ENCODE measurements around the gene SECISBP2. TPM values are rescaled to one million over a fixed set of nuclear protein-coding genes. Genes with fewer than 3 reads are reported as not detected.

SECISBP2 gene
- total RNA-seq, 2 donors from 2014 or later, result 43.1 to 76.2 TPM

DNA sequence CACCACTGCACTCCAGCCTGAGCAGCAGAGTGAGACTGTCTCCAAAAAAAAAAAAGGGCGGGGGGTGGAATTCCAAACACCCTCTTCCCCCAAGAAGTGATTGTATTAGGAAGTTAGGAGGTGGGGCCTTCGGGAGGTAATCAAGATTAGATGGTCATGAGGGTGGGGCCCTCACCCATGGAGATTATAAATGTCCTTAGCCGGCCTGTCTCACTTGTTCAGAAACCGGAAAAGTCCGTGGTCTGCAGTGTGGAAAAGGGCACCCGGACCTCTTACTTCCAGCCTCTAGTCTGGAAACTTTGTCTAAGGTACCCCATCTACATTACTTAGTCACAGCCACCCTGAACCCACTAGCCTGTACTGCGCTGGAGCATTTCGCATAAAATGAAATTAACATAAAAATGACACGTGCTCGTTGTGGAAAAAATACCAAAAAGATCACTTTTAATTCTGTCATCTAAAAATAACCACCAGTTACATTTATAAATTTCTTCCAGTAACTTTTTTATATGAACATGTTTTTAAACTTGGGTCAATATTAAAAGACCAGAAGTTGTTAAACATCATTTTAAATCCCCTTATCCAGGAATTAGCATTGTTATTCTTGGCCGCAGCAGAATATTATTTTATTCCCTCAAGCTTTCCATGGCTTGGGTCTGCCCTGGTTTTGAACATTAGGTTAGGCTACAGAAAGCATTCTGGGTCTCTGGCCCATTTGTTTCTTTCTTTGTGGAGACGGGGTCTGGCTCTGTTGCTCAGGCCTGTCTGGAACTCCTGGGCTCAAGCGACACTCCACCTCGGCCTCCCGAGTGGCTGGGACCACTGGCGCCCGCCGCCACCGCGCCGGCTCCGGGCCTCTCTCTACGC is 8.5 kb upstream of the SECISBP2 start:
- Histone ChIP-seq H3K36me3 (no peaks in the 10 kb centered on the region), H3K27me3 (replicated peaks; ENCODE audit: insufficient read depth) (no peaks in the 10 kb centered on the region), H3K4me3 (peak overlapping the region; percentile 56 to 76), H3K4me1 (replicated peaks) (peaks cover 4% of the 10 kb centered on the region), H3K27ac (peak overlapping the region; percentile 97 to 99), H3K9me3 (no peaks in the 10 kb centered on the region)
- TF ChIP-seq CTCF (IDR thresholded peaks at IDR 0.05), result peak in 1 of 4 experiments; percentile 8
- no peak for TF ChIP-seq POLR2A (IDR thresholded peaks at IDR 0.05)
- no peak for TF ChIP-seq POLR2AphosphoS5 (IDR thresholded peaks at IDR 0.05)
- peak; percentile 21 for DNase-seq (ENCODE audit: low spot score)
- WGBS, result 19% methylated on average over 23 of the region's 23 CpGs
- intact Hi-C loops (cut with DNase I), result no loop called here

GRCh38 chr9:89310475-89311345 is 7.6 kb upstream of the SECISBP2 start, which contains the start of gene CKS2:
Gene CKS2 (plus strand): TSS chr9:89311195. CDS start chr9:89311293, 98 bp downstream.
- Histone ChIP-seq H3K36me3 (no peaks in the 10 kb centered on the region), H3K4me1 (replicated peaks) (peaks cover 4% of the 10 kb centered on the region), H3K4me3 (peak within 1 kb of the TSS; percentile 76 to 81), H3K27ac (peak within 1 kb of the TSS; percentile 97 to 99), H3K27me3 (replicated peaks; ENCODE audit: insufficient read depth) (no peaks in the 10 kb centered on the region), H3K9me3 (no peaks in the 10 kb centered on the region)
- DNase-seq (ENCODE audit: low spot score), result peak; percentile 100
- intact Hi-C loops (cut with DNase I), result no loop called here
- TF ChIP-seq CTCF (IDR thresholded peaks at IDR 0.05) (peak in 2 of 4 experiments; percentile 18 to 26), POLR2AphosphoS5 (IDR thresholded peaks at IDR 0.05) (peak; percentile 100), POLR2A (IDR thresholded peaks at IDR 0.05) (peak; percentile 95)
- WGBS, result under 1% methylated on average over 74 of the region's 86 CpGs

- Histone ChIP-seq H3K4me1 (replicated peaks) (peaks cover 4% of the 10 kb centered on the region), H3K27ac (peak overlapping the region; percentile 83 to 97), H3K27me3 (replicated peaks; ENCODE audit: insufficient read depth) (no peaks in the 10 kb centered on the region), H3K36me3 (no peaks in the 10 kb centered on the region), H3K4me3 (peak overlapping the region; percentile 57 to 81), H3K9me3 (no peaks in the 10 kb centered on the region)
- TF ChIP-seq CTCF (IDR thresholded peaks at IDR 0.05) (no peak), POLR2AphosphoS5 (IDR thresholded peaks at IDR 0.05) (no peak), POLR2A (IDR thresholded peaks at IDR 0.05) (no peak)
- DNase-seq (ENCODE audit: low spot score), result no peak
- intact Hi-C loops (cut with DNase I), result no loop called here
- WGBS, result 1% methylated on average over 52 of the region's 54 CpGs
Observed at GRCh38 chr9:89311346-89312221, 6.7 kb upstream of the SECISBP2 start.

DNA sequence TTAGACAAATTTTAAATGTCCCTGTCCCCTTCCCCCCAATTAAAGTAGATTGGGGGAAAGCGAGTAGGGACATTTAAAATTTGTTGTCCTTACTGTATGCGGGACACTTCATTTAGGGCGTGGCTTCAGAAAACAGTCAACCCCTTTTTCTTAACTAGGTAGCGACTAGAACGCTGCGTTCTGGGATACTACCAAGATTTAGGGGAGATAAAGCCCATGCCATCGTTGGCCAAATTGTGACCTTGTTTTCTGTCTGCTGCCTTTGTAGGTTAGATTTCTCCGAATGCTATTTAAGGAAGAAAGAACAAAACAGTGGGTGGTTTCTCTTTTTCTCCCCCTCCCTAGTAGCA is 6.1 kb upstream of the SECISBP2 start:
- intact Hi-C loops (cut with DNase I), result no loop called here
- Histone ChIP-seq H3K27ac (peak overlapping the region in 1 of 2 donors; percentile 97), H3K4me3 (peak overlapping the region; percentile 57 to 81), H3K9me3 (no peaks in the 10 kb centered on the region), H3K4me1 (replicated peaks) (peaks cover 4% of the 10 kb centered on the region), H3K27me3 (replicated peaks; ENCODE audit: insufficient read depth) (no peaks in the 10 kb centered on the region), H3K36me3 (no peaks in the 10 kb centered on the region)
- no peak for DNase-seq (ENCODE audit: low spot score)
- 1% methylated on average over 8 of the region's 8 CpGs for WGBS
- TF ChIP-seq POLR2A (IDR thresholded peaks at IDR 0.05), result no peak
- peak; percentile 29 for TF ChIP-seq POLR2AphosphoS5 (IDR thresholded peaks at IDR 0.05)
